Stimulated activated naive B cell treated with anti-CD40 and anti-IgM and Interleukin-4, amounts not matched to agents 10 μg/mL and 1 μg/mL and 100 μg/mL, for 72 hours (primary cell): ENCODE measurements around the gene ALK.
A peak's percentile ranks its signal among the peaks of the same experiment; 100 is the strongest.

Experiments used
- ATAC-seq, 2 donors: fragments of 150-1000 bp; cut with Tn5 transposase; replicated peaks; 2 replicates each; pipeline ENCODE4 v1.10.0; 2021; ENCODE audit warnings: moderate library complexity in 1 of 2
- DNase-seq: peaks from one replicate; pipeline ENCODE4 v3.0.0; 2021
- H3K27ac Mint-ChIP-seq: one replicate; pipeline ENCODE4 v1.8.0; 2022; ENCODE audit warnings: mild to moderate bottlenecking, mixed read lengths
- H3K27me3 Mint-ChIP-seq, 2 donors: one replicate each; pipeline ENCODE4 v1.8.0; 2022; ENCODE audit warnings: mixed read lengths in 2 of 2
- H3K36me3 Mint-ChIP-seq, 2 donors: one replicate each; pipeline ENCODE4 v1.8.0; 2022; ENCODE audit warnings: mixed read lengths in 2 of 2, mild to moderate bottlenecking in 1 of 2
- H3K4me1 Mint-ChIP-seq, 2 donors: one replicate each; pipeline ENCODE4 v1.8.0; 2022; ENCODE audit warnings: mixed read lengths in 2 of 2, mild to moderate bottlenecking in 1 of 2
- H3K4me3 Mint-ChIP-seq, 2 donors: one replicate each; pipeline ENCODE4 v1.8.0; 2022; ENCODE audit warnings: mild to moderate bottlenecking in 2 of 2, mixed read lengths in 2 of 2, moderate library complexity in 1 of 2
- H3K9me3 Mint-ChIP-seq, 2 donors: one replicate each; pipeline ENCODE4 v1.8.0; 2022; ENCODE audit warnings: mixed read lengths in 2 of 2, mild to moderate bottlenecking in 1 of 2

ALK gene

GRCh38 chr2:29309090-29310029, 612.0 kb downstream of the ALK start:
- ATAC-seq: peak; percentile 81 to 87
- Mint-ChIP-seq H3K4me1 (peaks cover 7 to 14% of the 10 kb centered on the region in 2 donors), H3K27ac (no peak overlapping the region), H3K4me3 (no peak overlapping the region), H3K27me3 (peaks cover 8 to 14% of the 10 kb centered on the region in 2 donors), H3K36me3 (no peaks in the 10 kb centered on the region), H3K9me3 (no peaks in the 10 kb centered on the region)
- peak; percentile 27 for DNase-seq

- no peaks in the 10 kb centered on the region for H3K36me3 Mint-ChIP-seq
- DNase-seq: no peak
- no peaks in the 10 kb centered on the region for H3K9me3 Mint-ChIP-seq
- peaks cover 6 to 10% of the 10 kb centered on the region in 2 donors for H3K4me1 Mint-ChIP-seq
- peaks cover 5 to 8% of the 10 kb centered on the region in 2 donors for H3K27me3 Mint-ChIP-seq
- no peak overlapping the region for H3K4me3 Mint-ChIP-seq
- ATAC-seq: no peak
- H3K27ac Mint-ChIP-seq: no peak overlapping the region
Observed at GRCh38 chr2:29308366-29308765, 613.0 kb downstream of the ALK start.

GRCh38 chr2:29307519-29307918, 613.9 kb downstream of the ALK start:
- no peaks in the 10 kb centered on the region for H3K36me3 Mint-ChIP-seq
- H3K4me1 Mint-ChIP-seq: peaks cover 6 to 10% of the 10 kb centered on the region in 2 donors
- DNase-seq (no peak), ATAC-seq (no peak)
- peaks cover 5 to 12% of the 10 kb centered on the region in 2 donors for H3K27me3 Mint-ChIP-seq
- H3K27ac Mint-ChIP-seq: no peak overlapping the region
- H3K4me3 Mint-ChIP-seq: no peak overlapping the region
- no peaks in the 10 kb centered on the region for H3K9me3 Mint-ChIP-seq

- peaks cover 8 to 16% of the 10 kb centered on the region in 2 donors for H3K27me3 Mint-ChIP-seq
Observed at GRCh38 chr2:29305762-29306161, 615.6 kb downstream of the ALK start.

GRCh38 chr2:29304399-29305060, 616.9 kb downstream of the ALK start:
- Mint-ChIP-seq H3K9me3 (peaks cover 0 to 2% of the 10 kb centered on the region in 2 donors), H3K27ac (no peak overlapping the region), H3K4me3 (no peak overlapping the region), H3K27me3 (peaks cover 12 to 22% of the 10 kb centered on the region in 2 donors), H3K36me3 (no peaks in the 10 kb centered on the region), H3K4me1 (peaks cover 0 to 2% of the 10 kb centered on the region in 2 donors)
- peak in 1 of 2 donors; percentile 22 for ATAC-seq
- no peak for DNase-seq

More at GRCh38 chr2:29305762-29306161, 615.6 kb downstream of the ALK start:
- ATAC-seq: no peak
- DNase-seq: no peak
- Mint-ChIP-seq H3K4me1 (peaks cover 0 to 2% of the 10 kb centered on the region in 2 donors), H3K4me3 (no peak overlapping the region), H3K36me3 (no peaks in the 10 kb centered on the region), H3K27ac (no peak overlapping the region), H3K9me3 (no peaks in the 10 kb centered on the region)

- DNase-seq (no peak), ATAC-seq (no peak)
- Mint-ChIP-seq H3K27me3 (peaks cover 16 to 31% of the 10 kb centered on the region in 2 donors), H3K9me3 (peaks cover 0 to 3% of the 10 kb centered on the region in 2 donors), H3K27ac (no peak overlapping the region), H3K4me1 (no peaks in the 10 kb centered on the region), H3K36me3 (no peaks in the 10 kb centered on the region), H3K4me3 (no peak overlapping the region)
Observed at GRCh38 chr2:29296585-29296984, 624.8 kb downstream of the ALK start.

GRCh38 chr2:29295845-29296244, 625.5 kb downstream of the ALK start:
- H3K4me3 Mint-ChIP-seq: no peak overlapping the region
- no peaks in the 10 kb centered on the region for H3K36me3 Mint-ChIP-seq
- H3K27me3 Mint-ChIP-seq: peaks cover 17 to 26% of the 10 kb centered on the region in 2 donors
- H3K4me1 Mint-ChIP-seq: no peaks in the 10 kb centered on the region
- DNase-seq (no peak), ATAC-seq (peak in 1 of 2 donors; percentile 42)
- peaks cover 0 to 3% of the 10 kb centered on the region in 2 donors for H3K9me3 Mint-ChIP-seq
- no peak overlapping the region for H3K27ac Mint-ChIP-seq

- ATAC-seq (no peak), DNase-seq (no peak)
- no peak overlapping the region for H3K27ac Mint-ChIP-seq
- H3K9me3 Mint-ChIP-seq: peaks cover 0 to 2% of the 10 kb centered on the region in 2 donors
- H3K4me3 Mint-ChIP-seq: no peak overlapping the region
- H3K27me3 Mint-ChIP-seq: peaks cover 24 to 32% of the 10 kb centered on the region in 2 donors
- H3K4me1 Mint-ChIP-seq: peaks cover 0 to 4% of the 10 kb centered on the region in 2 donors
- H3K36me3 Mint-ChIP-seq: no peaks in the 10 kb centered on the region
Observed at GRCh38 chr2:29293830-29294438, 627.5 kb downstream of the ALK start.

- Mint-ChIP-seq H3K27me3 (peaks cover 24 to 38% of the 10 kb centered on the region in 2 donors), H3K9me3 (peaks cover 0 to 2% of the 10 kb centered on the region in 2 donors), H3K27ac (no peak overlapping the region), H3K36me3 (no peaks in the 10 kb centered on the region), H3K4me3 (no peak overlapping the region), H3K4me1 (peaks cover 0 to 4% of the 10 kb centered on the region in 2 donors)
- DNase-seq (no peak), ATAC-seq (no peak)
Observed at GRCh38 chr2:29290293-29291047, 630.9 kb downstream of the ALK start.

GRCh38 chr2:29284671-29285070, 636.7 kb downstream of the ALK start:
- Mint-ChIP-seq H3K4me1 (no peaks in the 10 kb centered on the region), H3K27ac (no peak overlapping the region), H3K4me3 (no peak overlapping the region), H3K36me3 (no peaks in the 10 kb centered on the region), H3K27me3 (peaks cover 7 to 8% of the 10 kb centered on the region in 2 donors), H3K9me3 (peaks cover 0 to 6% of the 10 kb centered on the region in 2 donors)
- no peak for ATAC-seq
- DNase-seq: no peak

GRCh38 chr2:29281916-29282247, 639.5 kb downstream of the ALK start:
- peaks cover 0 to 6% of the 10 kb centered on the region in 2 donors for H3K9me3 Mint-ChIP-seq
- no peaks in the 10 kb centered on the region for H3K36me3 Mint-ChIP-seq
- ATAC-seq (no peak), DNase-seq (no peak)
- no peak overlapping the region for H3K27ac Mint-ChIP-seq
- H3K27me3 Mint-ChIP-seq: peaks cover 9 to 13% of the 10 kb centered on the region in 2 donors
- no peaks in the 10 kb centered on the region for H3K4me1 Mint-ChIP-seq
- no peak overlapping the region for H3K4me3 Mint-ChIP-seq

- no peak for DNase-seq
- H3K36me3 Mint-ChIP-seq: no peaks in the 10 kb centered on the region
- H3K9me3 Mint-ChIP-seq: peaks cover 0 to 6% of the 10 kb centered on the region in 2 donors
- H3K4me3 Mint-ChIP-seq: no peak overlapping the region
- peaks cover 15 to 18% of the 10 kb centered on the region in 2 donors for H3K27me3 Mint-ChIP-seq
- no peak overlapping the region for H3K27ac Mint-ChIP-seq
- H3K4me1 Mint-ChIP-seq: no peaks in the 10 kb centered on the region
- no peak for ATAC-seq
Observed at GRCh38 chr2:29281086-29281915, 640.1 kb downstream of the ALK start.

- ATAC-seq: no peak
- H3K9me3 Mint-ChIP-seq: peaks cover 0 to 6% of the 10 kb centered on the region in 2 donors
- no peak overlapping the region for H3K4me3 Mint-ChIP-seq
- peaks cover 11 to 20% of the 10 kb centered on the region in 2 donors for H3K27me3 Mint-ChIP-seq
- no peaks in the 10 kb centered on the region for H3K36me3 Mint-ChIP-seq
- DNase-seq: no peak
- H3K27ac Mint-ChIP-seq: no peak overlapping the region
- H3K4me1 Mint-ChIP-seq: no peaks in the 10 kb centered on the region
Observed at GRCh38 chr2:29278966-29279365, 642.4 kb downstream of the ALK start.
